HepG2 (cell line): Measurements from ENCODE around the gene OR2T6. TPM values are rescaled to one million over a fixed set of nuclear protein-coding genes. Genes with fewer than 3 reads are reported as not detected.

Experiments
- ATAC-seq: fragments of 200-7000 bp; cut with Tn5 transposase; 3 replicates; pipeline ENCODE4 v1.9.1; 2020; ENCODE audit warnings: mild to moderate bottlenecking, moderate library complexity
- Bru-seq: library from RNA; stranded (reverse); fragments of 400-500 nt; gene quantifications from one replicate; lab custom pipeline; 2021; lab: Mats Ljungman, UMichigan
- BruChase-seq, 2 experiments: library from RNA; stranded (reverse); fragments of 400-500 nt; gene quantifications; one replicate each; lab custom pipeline; 2021; lab: Mats Ljungman, UMichigan
- BruUV-seq: library from RNA; stranded (reverse); fragments of 400-500 nt; replicated peaks from 2 replicates; lab custom pipeline; 2021; lab: Mats Ljungman, UMichigan
- CTCF ChIA-PET: fragments of 300-600 bp; formaldehyde crosslinking; extraction: SDS; loops from one replicate; lab custom pipeline; 2021; ENCODE audit warnings: low total read pairs, inconsistent platforms, low intra/inter-chr PET ratio; lab: Yijun Ruan, JAX
- POLR2A ChIA-PET: fragments of 350-600 bp; sonication (Branson Sonifier 250); formaldehyde crosslinking; loops from one replicate; lab custom pipeline; 2020; ENCODE audit warnings: antibody characterized with exemption, inconsistent platforms; lab: Yijun Ruan, JAX
- DNase-seq: peaks from one replicate; pipeline ENCODE4 v3.0.0-alpha.2; 2015; ENCODE audit warnings: low spot score
- FAIRE-seq: peaks from 3 replicates; lab custom pipeline; 2011; peaks lifted over from hg19 to GRCh38; lab: Jason Lieb, UNC
- H2AFZ ChIP-seq: one replicate; pipeline ENCODE4 v1.6.1; 2011; ENCODE audit warnings: low read length, inconsistent platforms
- H3K27ac ChIP-seq: fragments of 300-600 bp; 3 replicates; pipeline ENCODE4 v1.8.0; 2011; ENCODE audit warnings: mixed run types, mild to moderate bottlenecking, mixed read lengths, low read length, inconsistent platforms; ENCODE audit not compliant: insufficient read depth; ENCODE audit errors: extremely low read length
- H3K27me3 ChIP-seq, 2 experiments: fragments of 200-600 bp in 1 of 2; 2 replicates in 1 of 2; 3 replicates in 1 of 2; pipeline versions ENCODE4 v1.6.0 to v1.8.0; 2011; ENCODE audit warnings: low read length in 2 of 2, mild to moderate bottlenecking in 2 of 2, moderate library complexity in 2 of 2, inconsistent platforms in 1 of 2; ENCODE audit not compliant: insufficient read depth in 2 of 2, control insufficient read depth in 1 of 2
- H3K36me3 ChIP-seq, 2 experiments: fragments of 200-600 bp in 1 of 2; replicated peaks in 1 of 2; 2 replicates in 1 of 2; 3 replicates in 1 of 2; pipeline versions ENCODE4 v1.5.1 to v1.8.0; 2011; ENCODE audit warnings: low read length in 2 of 2, inconsistent platforms in 1 of 2; ENCODE audit not compliant: insufficient read depth in 2 of 2, control insufficient read depth in 1 of 2
- H3K4me1 ChIP-seq: 2 replicates; pipeline ENCODE4 v1.5.1; 2012; ENCODE audit warnings: low read length, inconsistent platforms; ENCODE audit not compliant: insufficient read depth
- H3K4me2 ChIP-seq: 2 replicates; pipeline ENCODE4 v1.6.0; 2011; ENCODE audit warnings: low read depth, low read length, inconsistent platforms
- H3K4me3 ChIP-seq, 3 experiments: fragments of 200-600 bp in 1 of 3; sonication (generic), shearing (Covaris generic) in 1 of 3; replicated peaks in 1 of 3; 2 replicates each; pipeline ENCODE4 v1.5.1; 2011 to 2016; ENCODE audit warnings: low read length in 3 of 3, inconsistent platforms in 2 of 3, low read depth in 2 of 3, mild to moderate bottlenecking in 2 of 3, control low read depth in 1 of 3, mixed read lengths in 1 of 3; ENCODE audit not compliant: insufficient read depth in 1 of 3
- H3K79me2 ChIP-seq: one replicate; pipeline ENCODE4 v1.6.1; 2011; ENCODE audit warnings: low read length, inconsistent platforms; ENCODE audit not compliant: insufficient read depth
- H3K9ac ChIP-seq: 2 replicates; pipeline ENCODE4 v1.6.0; 2011; ENCODE audit warnings: mild to moderate bottlenecking, low read depth, low read length, inconsistent platforms; ENCODE audit not compliant: insufficient read depth
- H3K9me3 ChIP-seq: 2 replicates; pipeline ENCODE4 v1.5.1; 2012; ENCODE audit warnings: mild to moderate bottlenecking, low read length
- H4K20me1 ChIP-seq: 2 replicates; pipeline ENCODE4 v1.6.0; 2011; ENCODE audit warnings: inconsistent platforms, mild to moderate bottlenecking, low read length, moderate library complexity; ENCODE audit not compliant: insufficient read depth
- CEBPB ChIP-seq: IDR thresholded peaks from 2 replicates; pipeline ENCODE4 v1.6.1; 2011; ENCODE audit warnings: low read depth, low read length, improper control_type of control experiment, borderline replicate concordance
- EZH2 ChIP-seq: conservative IDR thresholded peaks from 2 replicates; pipeline ENCODE4 v1.6.1; 2012; ENCODE audit warnings: mild to moderate bottlenecking, low read depth, low read length, moderate library complexity
- ISL2 ChIP-seq: sonication (generic); formaldehyde crosslinking; IDR thresholded peaks from 2 replicates; pipeline ENCODE4 v1.5.0; 2020; ENCODE audit warnings: missing genetic modification reagents
- JUND ChIP-seq: sonication (generic); formaldehyde crosslinking; IDR thresholded peaks from 2 replicates; pipeline ENCODE4 v1.8.0; 2022; ENCODE audit warnings: mild to moderate bottlenecking, missing genetic modification reagents
- NFKB2 ChIP-seq: sonication (generic); formaldehyde crosslinking; IDR thresholded peaks from 2 replicates; pipeline ENCODE4 v1.4.0; 2020; ENCODE audit warnings: missing genetic modification reagents, borderline replicate concordance
- RFXAP ChIP-seq: sonication (generic); formaldehyde crosslinking; IDR thresholded peaks from 2 replicates; pipeline ENCODE4 v1.4.0; 2020; ENCODE audit warnings: missing genetic modification reagents, borderline replicate concordance
- U2AF1 ChIP-seq: fragments of 200-400 bp; formaldehyde crosslinking; optimal IDR thresholded peaks from 2 replicates; pipeline ENCODE3; 2017; ENCODE audit warnings: mild to moderate bottlenecking, low read depth, low read length
- ZFP36L2 ChIP-seq: sonication (generic); formaldehyde crosslinking; IDR thresholded peaks from 2 replicates; pipeline ENCODE4 v1.4.0; 2020; ENCODE audit warnings: missing genetic modification reagents
- ZNF256 ChIP-seq: sonication (generic); formaldehyde crosslinking; conservative IDR thresholded peaks from 2 replicates; pipeline ENCODE4 v1.4.0; 2020; ENCODE audit warnings: missing genetic modification reagents
- ZNF629 ChIP-seq: sonication (generic); formaldehyde crosslinking; conservative IDR thresholded peaks from 2 replicates; pipeline ENCODE4 v1.5.0; 2020; ENCODE audit warnings: missing genetic modification reagents
- WGBS: methylation state at CpG from one replicate; pipeline ENCODE4 v1.1.6; 2017; ENCODE audit warnings: low lambda C conversion rate; 5-methylcytosine and 5-hydroxymethylcytosine counted together
- in situ Hi-C: cut with HindIII; loops from 2 replicates; pipeline ENCODE4 v1.10.0; 2017; ENCODE audit warnings: low pct_unique_long_range_greater_than_20kb; ENCODE audit not compliant: extremely low pct_ligation_motif_present
- intact Hi-C: fragments of 100-400 bp; cut with micrococcal nuclease; formaldehyde crosslinking; loops from one replicate; pipeline ENCODE4 v1.10.0; 2022; ENCODE audit not compliant: unreplicated experiment
- long read RNA-seq, 2 experiments: library from RNA in 1 of 2; library from polyadenylated mRNA in 1 of 2; stranded (forward) in 1 of 2; unstranded in 1 of 2; transcript quantifications; one replicate each; pipeline ENCODE4 v2.0.0, GENCODE V29; 2019 to 2022
- polyA minus RNA-seq, 3 experiments: library from RNA; depleted of rRNA, polyadenylated mRNA; stranded (reverse); fragments of >200 nt; gene quantifications; 2 replicates each; pipeline ENCODE4 v1.2.3, GENCODE V29; 2011; ENCODE audit warnings: low replicate concordance in 1 of 3
- polyA plus RNA-seq, 8 experiments: library from polyadenylated mRNA; depleted of rRNA in 3 of 8; stranded (reverse) in 7 of 8; unstranded in 1 of 8; fragments of >200 nt; fragmentation: Illumina TruSeq in 4 of 8; extraction: Trizol in 4 of 8; gene quantifications; 2 replicates each; pipeline versions ENCODE4 v1.2.1 to v1.2.3, GENCODE V29; 2011 to 2016; ENCODE audit warnings: low read depth in 4 of 8, missing spikeins in 1 of 8, mixed read lengths in 1 of 8; ENCODE audit not compliant: insufficient read depth in 1 of 8
- total RNA-seq, 5 experiments: library from RNA; depleted of rRNA; stranded (reverse); fragments of >200 nt; fragmentation: Illumina TruSeq; extraction: Trizol; gene quantifications; 2 replicates each; pipeline ENCODE4 v1.2.3, GENCODE V29; 2016; ENCODE audit warnings: low read depth in 1 of 5

The OR2T6 gene
- total RNA-seq (2016; rRNA removed; fragmentation: Illumina TruSeq; extraction: Trizol) (not detected in 2 replicates), polyA plus RNA-seq (2011; rRNA removed) (not detected in 2 replicates), polyA minus RNA-seq (2011; rRNA and poly(A)+ RNA removed; ENCODE audit: low replicate concordance) (not detected in 2 replicates), Bru-seq, nascent RNA (not detected), BruChase-seq, experiment 1, labeled RNA remaining after a 6-hour chase (not detected), BruChase-seq, experiment 2, labeled RNA remaining after a 2-hour chase (not detected)
- not detected in 2 replicates for total RNA-seq (2016; cell fraction: cytosol; rRNA removed; fragmentation: Illumina TruSeq; extraction: Trizol; ENCODE audit: low read depth)
- not detected in 2 replicates for total RNA-seq (2016; cell fraction: insoluble cytoplasmic fraction; rRNA removed; fragmentation: Illumina TruSeq; extraction: Trizol)
- total RNA-seq (2016; cell fraction: membrane; rRNA removed; fragmentation: Illumina TruSeq; extraction: Trizol) = not detected in 2 replicates
- total RNA-seq (2016; cell fraction: nucleus; rRNA removed; fragmentation: Illumina TruSeq; extraction: Trizol) = not detected in 2 replicates
- polyA plus RNA-seq (2011; cell fraction: cytosol; rRNA removed) = not detected in 2 replicates
- polyA plus RNA-seq (2011; cell fraction: nucleus; rRNA removed) = not detected in 2 replicates
- polyA plus RNA-seq (2012) = not detected in 2 replicates
- not detected in 2 replicates for polyA plus RNA-seq (2016; cell fraction: cytosol; fragmentation: Illumina TruSeq; extraction: Trizol; ENCODE audit: low read depth)
- not detected in 2 replicates for polyA plus RNA-seq (2016; cell fraction: insoluble cytoplasmic fraction; fragmentation: Illumina TruSeq; extraction: Trizol; ENCODE audit: low read depth)
- not detected in 2 replicates for polyA plus RNA-seq (2016; cell fraction: membrane; fragmentation: Illumina TruSeq; extraction: Trizol; ENCODE audit: low read depth)
- not detected in 2 replicates for polyA plus RNA-seq (2016; cell fraction: nucleus; fragmentation: Illumina TruSeq; extraction: Trizol; ENCODE audit: insufficient read depth, low read depth)
- polyA minus RNA-seq (2011; cell fraction: cytosol; rRNA and poly(A)+ RNA removed) = not detected in 2 replicates
- polyA minus RNA-seq (2011; cell fraction: nucleus; rRNA and poly(A)+ RNA removed) = not detected in 2 replicates
- long read RNA-seq, experiment 1 = 0 reads
- long read RNA-seq, experiment 2 = 0 reads

DNA sequence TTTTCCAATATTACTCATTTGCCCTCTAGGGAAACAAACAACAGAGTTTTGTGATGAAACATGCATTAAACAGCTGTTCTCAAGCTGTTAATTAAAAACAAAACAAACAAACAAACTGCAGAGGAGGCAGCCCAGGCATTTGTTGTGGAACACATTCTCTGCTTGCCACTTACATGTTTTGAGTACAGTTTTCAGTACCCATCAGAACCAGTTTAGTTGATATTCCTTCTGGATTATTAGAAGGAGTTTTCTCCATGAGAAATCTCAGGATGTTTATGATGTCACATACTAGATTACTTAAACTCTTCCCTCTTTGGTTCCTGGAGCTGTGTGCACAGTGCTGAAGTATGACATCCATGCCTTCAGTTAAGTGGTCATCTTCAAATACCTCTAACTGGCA is at the start of gene OR2T6:
TSS of gene OR2T6 (plus strand) at position 301 of the 400 bp plus-strand sequence. CDS start 11,863 bp downstream, outside the sequence.
- H3K27me3 ChIP-seq = no peaks in the 10 kb centered on the region
- H3K4me3 ChIP-seq = no peak within 1 kb of the TSS
- H3K4me2 ChIP-seq = no peak within 1 kb of the TSS
- ATAC-seq (no peak), FAIRE-seq (no peak), DNase-seq (no peak)
- BruUV-seq = no TSS peak
- in situ Hi-C loops (no loop called here), intact Hi-C loops (no loop called here)
- CTCF ChIA-PET = no interaction called here
- no peak within 1 kb of the TSS for H3K27ac ChIP-seq
- TF ChIP-seq NFKB2 (CRISPR knock-in tag) (no peak), U2AF1 (no peak), JUND (CRISPR knock-in tag) (no peak), ISL2 (CRISPR knock-in tag) (no peak)
- H3K79me2 ChIP-seq = no peaks in the 10 kb centered on the region
- H3K4me1 ChIP-seq = no peaks in the 10 kb centered on the region
- no peak within 1 kb of the TSS for H2AFZ ChIP-seq
- no peak within 1 kb of the TSS for H3K9ac ChIP-seq
- no peaks in the 10 kb centered on the region for H4K20me1 ChIP-seq
- no peaks in the 10 kb centered on the region for H3K36me3 ChIP-seq
- peaks cover 41% of the 10 kb centered on the region for H3K9me3 ChIP-seq
- POLR2A ChIA-PET = no interaction called here

DNA sequence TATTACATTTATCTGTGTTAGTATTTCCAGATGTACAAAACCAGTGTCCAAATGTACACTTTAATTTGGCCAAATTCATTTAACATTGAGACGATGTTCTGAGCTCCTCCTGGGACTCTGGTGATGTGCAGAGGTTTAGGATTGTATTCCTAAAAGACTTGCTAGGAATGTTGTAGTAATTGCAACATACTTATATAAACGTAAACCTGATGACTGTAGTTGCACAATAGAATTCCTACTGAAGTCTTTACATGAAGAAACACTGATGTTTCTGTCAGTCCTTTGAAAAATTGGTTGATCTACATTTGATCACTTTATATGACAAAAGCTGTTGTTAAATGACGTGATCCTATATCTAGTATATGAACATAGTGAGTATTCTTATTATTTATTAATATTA is 32.1 kb upstream of the OR2T6 start:
- Histone ChIP-seq H2AFZ (no peak overlapping the region), H3K9me3 (peaks cover 39% of the 10 kb centered on the region), H3K79me2 (no peaks in the 10 kb centered on the region)
- no TSS peak for BruUV-seq
- WGBS = 0% methylated on average over 3 of the region's 3 CpGs
- peak; percentile 73 for TF ChIP-seq CEBPB
- TF ChIP-seq ZNF256 (CRISPR knock-in tag) = no peak
- TF ChIP-seq EZH2 = no peak
- TF ChIP-seq ZNF629 (CRISPR knock-in tag) = no peak
- TF ChIP-seq RFXAP (CRISPR knock-in tag) = no peak
- no peak for TF ChIP-seq ZFP36L2 (CRISPR knock-in tag)
- TF ChIP-seq, all 625 proteins: peak for 1
- Histone ChIP-seq H4K20me1 (no peaks in the 10 kb centered on the region), H3K9ac (no peak overlapping the region), H3K4me1 (no peaks in the 10 kb centered on the region), H3K36me3 (no peaks in the 10 kb centered on the region), H3K27ac (no peak overlapping the region), H3K27me3 (no peaks in the 10 kb centered on the region), H3K4me2 (no peak overlapping the region), H3K4me3 (no peak overlapping the region)
- intact Hi-C loops (no loop called here), in situ Hi-C loops (no loop called here)
- FAIRE-seq (no peak), DNase-seq (no peak), ATAC-seq (no peak)
- ChIA-PET POLR2A (no interaction called here), CTCF (no interaction called here)
